ENCODE results near the gene WDR77. TPM values are rescaled to one million over a fixed set of nuclear protein-coding genes. Genes with fewer than 3 reads are reported as not detected.

Gene WDR77
- total and polyA plus RNA-seq, 4 donors, result 21.3 to 37.1 (median 29.1) TPM

GRCh38 chr1:111474106-111474505, 25.1 kb upstream of the WDR77 start:
- DNase-seq (no peak), ATAC-seq (ENCODE audit: insufficient read depth, low FRiP score) (no peak)
- Histone ChIP-seq H3K4me1 (ENCODE audit: control insufficient read depth in 5 of 5, insufficient read depth in 5 of 5, low read length in 5 of 5) (peaks cover 0 to 10% (median 0%) of the 10 kb centered on the region in 5 donors), H3K9me3 (ENCODE audit: control insufficient read depth in 4 of 4, insufficient read depth in 3 of 4, low read length in 3 of 4) (no peaks in the 10 kb centered on the region), H3K27me3 (ENCODE audit: control insufficient read depth in 3 of 3, insufficient read depth in 3 of 3, low read length in 2 of 3) (no peaks in the 10 kb centered on the region), H3K9ac (ENCODE audit: insufficient read depth in 1 of 2, low read length in 2 of 2) (no peak overlapping the region), H3K27ac (ENCODE audit: low read depth in 1 of 2, low read length in 1 of 2) (peak overlapping the region in 1 of 2 donors; percentile 46), H3K4me3 (no peak overlapping the region), H3K36me3 (ENCODE audit: control insufficient read depth in 4 of 4, insufficient read depth in 4 of 4, low read length in 4 of 4) (peaks cover 4 to 19% (median 12%) of the 10 kb centered on the region in 4 donors)
- TF ChIP-seq CTCF (IDR thresholded peaks at IDR 0.05; ENCODE audit: control extremely low read depth, extremely low read depth), result no peak
- WGBS, 2 donors, result 17 to 43% methylated on average over 5 of the region's 5 CpGs

GRCh38 chr1:111471538-111471937, 22.5 kb upstream of the WDR77 start:
- Histone ChIP-seq H3K36me3 (ENCODE audit: control insufficient read depth in 4 of 4, insufficient read depth in 4 of 4, low read length in 4 of 4) (peaks cover 4 to 32% (median 15%) of the 10 kb centered on the region in 4 donors), H3K27ac (ENCODE audit: low read depth in 1 of 2, low read length in 1 of 2) (peak overlapping the region in 1 of 2 donors; percentile 59), H3K4me1 (ENCODE audit: control insufficient read depth in 5 of 5, insufficient read depth in 5 of 5, low read length in 5 of 5) (peaks cover 0 to 13% (median 0%) of the 10 kb centered on the region in 5 donors), H3K9me3 (ENCODE audit: control insufficient read depth in 4 of 4, insufficient read depth in 3 of 4, low read length in 3 of 4) (no peaks in the 10 kb centered on the region), H3K4me3 (no peak overlapping the region), H3K9ac (ENCODE audit: insufficient read depth in 1 of 2, low read length in 2 of 2) (no peak overlapping the region), H3K27me3 (ENCODE audit: control insufficient read depth in 3 of 3, insufficient read depth in 3 of 3, low read length in 2 of 3) (no peaks in the 10 kb centered on the region)
- no peak for TF ChIP-seq CTCF (IDR thresholded peaks at IDR 0.05; ENCODE audit: control extremely low read depth, extremely low read depth)
- 90 to 91% methylated on average over 3 of the region's 3 CpGs for WGBS, 2 donors
- DNase-seq (no peak), ATAC-seq (ENCODE audit: insufficient read depth, low FRiP score) (no peak)

- ATAC-seq (ENCODE audit: insufficient read depth, low FRiP score), result no peak
- WGBS, 2 donors, result 22 to 40% methylated on average over 3 of the region's 3 CpGs
- TF ChIP-seq CTCF (IDR thresholded peaks at IDR 0.05; ENCODE audit: control extremely low read depth, extremely low read depth), result no peak
These were observed 22.0 kb upstream of the WDR77 start for GRCh38 chr1:111471012-111471411.

GRCh38 chr1:111470596-111470995, 21.5 kb upstream of the WDR77 start:
- Histone ChIP-seq H3K27me3 (ENCODE audit: control insufficient read depth in 3 of 3, insufficient read depth in 3 of 3, low read length in 2 of 3) (no peaks in the 10 kb centered on the region), H3K4me3 (no peak overlapping the region), H3K9ac (ENCODE audit: insufficient read depth in 1 of 2, low read length in 2 of 2) (no peak overlapping the region), H3K27ac (ENCODE audit: low read depth in 1 of 2, low read length in 1 of 2) (no peak overlapping the region), H3K36me3 (ENCODE audit: control insufficient read depth in 4 of 4, insufficient read depth in 4 of 4, low read length in 4 of 4) (peaks cover 4 to 32% (median 16%) of the 10 kb centered on the region in 4 donors), H3K9me3 (ENCODE audit: control insufficient read depth in 4 of 4, insufficient read depth in 3 of 4, low read length in 3 of 4) (no peaks in the 10 kb centered on the region), H3K4me1 (ENCODE audit: control insufficient read depth in 5 of 5, insufficient read depth in 5 of 5, low read length in 5 of 5) (peaks cover 0 to 7% (median 0%) of the 10 kb centered on the region in 5 donors)
- 68% methylated on average over 5 of the region's 5 CpGs for WGBS, 2 donors
- DNase-seq, result no peak
- TF ChIP-seq CTCF (IDR thresholded peaks at IDR 0.05; ENCODE audit: control extremely low read depth, extremely low read depth), result no peak
- no peak for ATAC-seq (ENCODE audit: insufficient read depth, low FRiP score)

More at GRCh38 chr1:111471012-111471411, 22.0 kb upstream of the WDR77 start:
- Histone ChIP-seq H3K27ac (ENCODE audit: low read depth in 1 of 2, low read length in 1 of 2) (no peak overlapping the region), H3K36me3 (ENCODE audit: control insufficient read depth in 4 of 4, insufficient read depth in 4 of 4, low read length in 4 of 4) (peaks cover 4 to 32% (median 15%) of the 10 kb centered on the region in 4 donors), H3K4me3 (no peak overlapping the region), H3K4me1 (ENCODE audit: control insufficient read depth in 5 of 5, insufficient read depth in 5 of 5, low read length in 5 of 5) (peaks cover 0 to 12% (median 0%) of the 10 kb centered on the region in 5 donors), H3K27me3 (ENCODE audit: control insufficient read depth in 3 of 3, insufficient read depth in 3 of 3, low read length in 2 of 3) (no peaks in the 10 kb centered on the region), H3K9me3 (ENCODE audit: control insufficient read depth in 4 of 4, insufficient read depth in 3 of 4, low read length in 3 of 4) (no peaks in the 10 kb centered on the region), H3K9ac (ENCODE audit: insufficient read depth in 1 of 2, low read length in 2 of 2) (no peak overlapping the region)
- DNase-seq, result no peak
